AG20443 (cell line): Measurements from ENCODE around the gene MCL1.

Source experiments
- DNase-seq: peaks from one replicate; pipeline ENCODE4 v3.0.0; 2012; ENCODE audit warnings: low spot score, mixed read lengths

Gene MCL1

GRCh38 chr1:150537732-150538684 lies 41.4 kb downstream of the MCL1 start:
- peak; percentile 88 for DNase-seq

GRCh38 chr1:150536836-150537731 lies 42.3 kb downstream of the MCL1 start:
- no peak for DNase-seq

- peak; percentile 73 for DNase-seq
Observed at GRCh38 chr1:150535511-150536287, 43.7 kb downstream of the MCL1 start.

- no peak for DNase-seq
Observed at GRCh38 chr1:150534002-150534401, 45.4 kb downstream of the MCL1 start.

- DNase-seq = no peak
Observed at GRCh38 chr1:150532860-150533259, 46.5 kb downstream of the MCL1 start.

GRCh38 chr1:150530491-150531159 lies 48.8 kb downstream of the MCL1 start:
- DNase-seq = no peak

GRCh38 chr1:150529017-150529416 lies 50.4 kb downstream of the MCL1 start:
- peak; percentile 54 for DNase-seq

GRCh38 chr1:150528196-150528595 lies 51.2 kb downstream of the MCL1 start:
- DNase-seq = peak; percentile 64

- no peak for DNase-seq
Observed at GRCh38 chr1:150525348-150525747, 54.1 kb downstream of the MCL1 start.
